ENCODE results near the gene TENM4. TPM values are rescaled to one million over a fixed set of nuclear protein-coding genes. Genes with fewer than 3 reads are reported as not detected.

The TENM4 gene
- total RNA-seq, 2 experiments from 2014 or later: not detected

GRCh38 chr11:79439886-79440570 is 802 bp downstream of the TENM4 start:
- ChIA-PET CTCF (no interaction called here), POLR2A (no interaction called here)
- intact Hi-C loops (cut with micrococcal nuclease): no loop called here
- no peaks in the 10 kb centered on the region for H3K9me3 Mint-ChIP-seq
- no peak for DNase-seq
- no peaks in the 10 kb centered on the region for H3K36me3 Mint-ChIP-seq
- H3K4me1 Mint-ChIP-seq (ENCODE audit: low read depth): peaks cover 15% of the 10 kb centered on the region
- H3K27me3 Mint-ChIP-seq: peaks cover 62% of the 10 kb centered on the region
- H3K27ac Mint-ChIP-seq: no peak overlapping the region
- no peak overlapping the region for H3K4me3 Mint-ChIP-seq

- ChIA-PET POLR2A (no interaction called here), CTCF (no interaction called here)
- DNase-seq: no peak
- H3K27ac Mint-ChIP-seq: no peak overlapping the region
- peaks cover 62% of the 10 kb centered on the region for H3K27me3 Mint-ChIP-seq
- H3K4me1 Mint-ChIP-seq (ENCODE audit: low read depth): peaks cover 15% of the 10 kb centered on the region
- no peaks in the 10 kb centered on the region for H3K36me3 Mint-ChIP-seq
- intact Hi-C loops (cut with micrococcal nuclease): no loop called here
- H3K9me3 Mint-ChIP-seq: no peaks in the 10 kb centered on the region
- no peak overlapping the region for H3K4me3 Mint-ChIP-seq
Measured at GRCh38 chr11:79439410-79439885, 1.4 kb downstream of the TENM4 start.

GRCh38 chr11:79438631-79439409 is 2.0 kb downstream of the TENM4 start:
- no peaks in the 10 kb centered on the region for H3K36me3 Mint-ChIP-seq
- ChIA-PET CTCF (no interaction called here), POLR2A (no interaction called here)
- DNase-seq: no peak
- H3K27ac Mint-ChIP-seq: no peak overlapping the region
- peaks cover 15% of the 10 kb centered on the region for H3K4me1 Mint-ChIP-seq (ENCODE audit: low read depth)
- H3K27me3 Mint-ChIP-seq: peaks cover 61% of the 10 kb centered on the region
- no peak overlapping the region for H3K4me3 Mint-ChIP-seq
- intact Hi-C loops (cut with micrococcal nuclease): no loop called here
- H3K9me3 Mint-ChIP-seq: no peaks in the 10 kb centered on the region

GRCh38 chr11:79437981-79438630 is 2.7 kb downstream of the TENM4 start:
- Mint-ChIP-seq H3K27ac (no peak overlapping the region), H3K36me3 (no peaks in the 10 kb centered on the region), H3K9me3 (no peaks in the 10 kb centered on the region), H3K27me3 (peaks cover 57% of the 10 kb centered on the region), H3K4me3 (no peak overlapping the region), H3K4me1 (ENCODE audit: low read depth) (peaks cover 15% of the 10 kb centered on the region)
- POLR2A ChIA-PET: no interaction called here
- DNase-seq: no peak
- CTCF ChIA-PET: no interaction called here
- intact Hi-C loops (cut with micrococcal nuclease): no loop called here

- Mint-ChIP-seq H3K36me3 (no peaks in the 10 kb centered on the region), H3K4me1 (ENCODE audit: low read depth) (peaks cover 15% of the 10 kb centered on the region), H3K4me3 (no peak overlapping the region), H3K9me3 (no peaks in the 10 kb centered on the region), H3K27me3 (peaks cover 54% of the 10 kb centered on the region), H3K27ac (no peak overlapping the region)
- intact Hi-C loops (cut with micrococcal nuclease): no loop called here
- ChIA-PET CTCF (no interaction called here), POLR2A (no interaction called here)
- no peak for DNase-seq
Measured at GRCh38 chr11:79437278-79437980, 3.4 kb downstream of the TENM4 start.

GRCh38 chr11:79436919-79437277 is 3.9 kb downstream of the TENM4 start:
- intact Hi-C loops (cut with micrococcal nuclease): no loop called here
- H3K36me3 Mint-ChIP-seq: no peaks in the 10 kb centered on the region
- peaks cover 15% of the 10 kb centered on the region for H3K4me1 Mint-ChIP-seq (ENCODE audit: low read depth)
- no peaks in the 10 kb centered on the region for H3K9me3 Mint-ChIP-seq
- ChIA-PET CTCF (no interaction called here), POLR2A (no interaction called here)
- no peak overlapping the region for H3K27ac Mint-ChIP-seq
- no peak overlapping the region for H3K4me3 Mint-ChIP-seq
- peaks cover 49% of the 10 kb centered on the region for H3K27me3 Mint-ChIP-seq
- no peak for DNase-seq

- ChIA-PET POLR2A (no interaction called here), CTCF (no interaction called here)
- Mint-ChIP-seq H3K4me3 (no peak overlapping the region), H3K27me3 (peaks cover 34% of the 10 kb centered on the region), H3K27ac (no peak overlapping the region), H3K36me3 (no peaks in the 10 kb centered on the region), H3K4me1 (ENCODE audit: low read depth) (peaks cover 10% of the 10 kb centered on the region), H3K9me3 (no peaks in the 10 kb centered on the region)
- intact Hi-C loops (cut with micrococcal nuclease): no loop called here
- no peak for DNase-seq
Measured at GRCh38 chr11:79434283-79434682, 6.5 kb downstream of the TENM4 start.

GRCh38 chr11:79432138-79432537 is 8.7 kb downstream of the TENM4 start:
- H3K27ac Mint-ChIP-seq: no peak overlapping the region
- no peak overlapping the region for H3K4me3 Mint-ChIP-seq
- H3K36me3 Mint-ChIP-seq: no peaks in the 10 kb centered on the region
- DNase-seq: no peak
- no peaks in the 10 kb centered on the region for H3K9me3 Mint-ChIP-seq
- CTCF ChIA-PET: no interaction called here
- peaks cover 20% of the 10 kb centered on the region for H3K27me3 Mint-ChIP-seq
- POLR2A ChIA-PET: no interaction called here
- intact Hi-C loops (cut with micrococcal nuclease): no loop called here
- H3K4me1 Mint-ChIP-seq (ENCODE audit: low read depth): peaks cover 5% of the 10 kb centered on the region

GRCh38 chr11:79431535-79431934 is 9.3 kb downstream of the TENM4 start:
- Mint-ChIP-seq H3K36me3 (no peaks in the 10 kb centered on the region), H3K4me1 (ENCODE audit: low read depth) (no peaks in the 10 kb centered on the region), H3K4me3 (no peak overlapping the region), H3K9me3 (no peaks in the 10 kb centered on the region), H3K27me3 (peaks cover 14% of the 10 kb centered on the region), H3K27ac (no peak overlapping the region)
- ChIA-PET CTCF (no interaction called here), POLR2A (no interaction called here)
- no peak for DNase-seq
- intact Hi-C loops (cut with micrococcal nuclease): no loop called here

- Mint-ChIP-seq H3K36me3 (no peaks in the 10 kb centered on the region), H3K27me3 (peaks cover 5% of the 10 kb centered on the region), H3K4me1 (ENCODE audit: low read depth) (no peaks in the 10 kb centered on the region), H3K9me3 (no peaks in the 10 kb centered on the region), H3K27ac (no peak overlapping the region), H3K4me3 (no peak overlapping the region)
- intact Hi-C loops (cut with micrococcal nuclease): no loop called here
- POLR2A ChIA-PET: no interaction called here
- CTCF ChIA-PET: no interaction called here
- DNase-seq: no peak
Measured at GRCh38 chr11:79430280-79430679, 10.6 kb downstream of the TENM4 start.

- POLR2A ChIA-PET: no interaction called here
- Mint-ChIP-seq H3K9me3 (no peaks in the 10 kb centered on the region), H3K27me3 (peaks cover 3% of the 10 kb centered on the region), H3K4me1 (ENCODE audit: low read depth) (no peaks in the 10 kb centered on the region), H3K4me3 (no peak overlapping the region), H3K36me3 (no peaks in the 10 kb centered on the region), H3K27ac (no peak overlapping the region)
- CTCF ChIA-PET: no interaction called here
- intact Hi-C loops (cut with micrococcal nuclease): no loop called here
- DNase-seq: no peak
Measured at GRCh38 chr11:79428406-79428805, 12.4 kb downstream of the TENM4 start.

- H3K4me1 Mint-ChIP-seq (ENCODE audit: low read depth): no peaks in the 10 kb centered on the region
- H3K9me3 Mint-ChIP-seq: no peaks in the 10 kb centered on the region
- H3K27ac Mint-ChIP-seq: no peak overlapping the region
- intact Hi-C loops (cut with micrococcal nuclease): no loop called here
- no peak overlapping the region for H3K4me3 Mint-ChIP-seq
- POLR2A ChIA-PET: interaction anchor here (0.6 kb wide), 1 partner anchor 703 kb away, joined by 3 read pairs; no protein-coding TSS in a partner anchor
- H3K27me3 Mint-ChIP-seq: no peaks in the 10 kb centered on the region
- CTCF ChIA-PET: no interaction called here
- DNase-seq: no peak
- H3K36me3 Mint-ChIP-seq: no peaks in the 10 kb centered on the region
Measured at GRCh38 chr11:79427611-79428327, 13.1 kb downstream of the TENM4 start.
